Left ventricle myocardium superior (tissue), 1 donor: ENCODE data around the gene PRR30. TPM values are rescaled to one million over a fixed set of nuclear protein-coding genes. Genes with fewer than 3 reads are reported as not detected.

ENCODE experiments used
- ATAC-seq: fragments of 200-7000 bp; cut with Tn5 transposase; one replicate; pipeline ENCODE4 v1.9.1; 2020; ENCODE audit warnings: mild to moderate bottlenecking, moderate library complexity
- DNase-seq: peaks from one replicate; pipeline ENCODE4 v3.0.0-alpha.2; 2020
- intact Hi-C: fragments of 100-400 bp; cut with micrococcal nuclease; formaldehyde crosslinking; loops from one replicate; pipeline ENCODE4 v1.11.0; 2022
- total RNA-seq: library from RNA; stranded (reverse); fragmentation: NEBNext Ultra II Directional; extraction: Animal tissue kit (Norgen Biotek cat#: 25700); gene quantifications from one replicate; pipeline ENCODE4 v1.2.1, GENCODE V29; 2021
- donor health status: DM: no; HTN: yes; CAD: no; lungs with severe emphysema.

The PRR30 gene
- total RNA-seq, 1 donor from 2014 or later: not detected

GRCh38 chr2:27089111-27089954, 49.9 kb downstream of the PRR30 start:
- DNase-seq (no peak), ATAC-seq (no peak)
- intact Hi-C loops: loop anchor here (10.0 kb wide), 1 partner anchor 125 kb away; no protein-coding TSS in a partner anchor

- DNase-seq (no peak), ATAC-seq (no peak)
- intact Hi-C loops: loop anchor here (10.0 kb wide), 1 partner anchor 124 kb away; no protein-coding TSS in a partner anchor
Observed at GRCh38 chr2:27088634-27089033, 50.6 kb downstream of the PRR30 start.

- intact Hi-C loops: loop anchor here (10.0 kb wide), 1 partner anchor 123 kb away; no protein-coding TSS in a partner anchor
- DNase-seq: no peak
- no peak for ATAC-seq
Observed at GRCh38 chr2:27087823-27088410, 51.3 kb downstream of the PRR30 start.

Other genes with a start within 250 kb of the PRR30 start
- gene MAPRE3, start 168.8 kb downstream of the PRR30 start, total RNA-seq: 52.4 TPM
- gene TMEM214, start 106.4 kb downstream of the PRR30 start, total RNA-seq: 30.9 TPM
- 9.4 TPM for gene AGBL5, start 87.7 kb downstream of the PRR30 start, total RNA-seq
- gene OST4, start 67.8 kb downstream of the PRR30 start, total RNA-seq: 374 TPM
- gene EMILIN1, start 60.8 kb downstream of the PRR30 start, total RNA-seq: 15.7 TPM
- 4.0 TPM for gene KHK, start 52.6 kb downstream of the PRR30 start, total RNA-seq
- gene CGREF1, start 20.3 kb downstream of the PRR30 start, total RNA-seq: 0.87 TPM
- 2.0 TPM for gene ABHD1, start 15.6 kb downstream of the PRR30 start, total RNA-seq
- gene PREB, start 4.8 kb downstream of the PRR30 start, total RNA-seq: 51.1 TPM
- gene TCF23, start 9.6 kb upstream of the PRR30 start, total RNA-seq: 0.10 TPM
- gene ATRAID, start 72.6 kb upstream of the PRR30 start, total RNA-seq: 112 TPM
- 13.3 TPM for gene SLC5A6, start 72.9 kb upstream of the PRR30 start, total RNA-seq
- gene CAD, start 78.0 kb upstream of the PRR30 start, total RNA-seq: 8.5 TPM
- 9.4 TPM for gene SLC30A3, start 123.6 kb upstream of the PRR30 start, total RNA-seq
- gene DNAJC5G, start 136.0 kb upstream of the PRR30 start, total RNA-seq: 2.1 TPM
- 291 TPM for gene TRIM54, start 143.0 kb upstream of the PRR30 start, total RNA-seq
- 0.55 TPM for gene UCN, start 169.0 kb upstream of the PRR30 start, total RNA-seq
- 47.2 TPM for gene MPV17, start 183.7 kb upstream of the PRR30 start, total RNA-seq
- gene GTF3C2, start 217.4 kb upstream of the PRR30 start, total RNA-seq: 19.8 TPM
- 40.9 TPM for gene EIF2B4, start 230.9 kb upstream of the PRR30 start, total RNA-seq
- 61.2 TPM for gene SNX17, start 231.2 kb upstream of the PRR30 start, total RNA-seq
- gene ZNF513, start 241.3 kb upstream of the PRR30 start, total RNA-seq: 6.5 TPM